ENCODE results near the gene DDX42. TPM values are rescaled to one million over a fixed set of nuclear protein-coding genes. Genes with fewer than 3 reads are reported as not detected.

The DDX42 gene
- total RNA-seq (10 to 100 TPM; 45.0 to 99.8 (median 82.5) TPM), polyA plus RNA-seq (100 to 1,000 TPM in 1 of 3 donors, 10 to 100 TPM in 2; 80.3 to 109 (median 88.8) TPM)
- long read RNA-seq, donor 1, transcript DDX42-214 (1 exons, 2,244 nt), result major isoform, 38 of 40 reads
- long read RNA-seq, donor 1, partial matches to known transcripts, result 0 of 40 reads
- long read RNA-seq, donor 1, other reads (novel, unspliced or antisense), result 0 of 40 reads
- long read RNA-seq, donor 2, transcript DDX42-214 (1 exons, 2,244 nt), result major isoform, 32 of 35 reads
- long read RNA-seq, donor 2, partial matches to known transcripts, result 0 of 35 reads
- long read RNA-seq, donor 2, other reads (novel, unspliced or antisense), result 0 of 35 reads
- long read RNA-seq, donor 3, transcript DDX42-214 (1 exons, 2,244 nt), result major isoform, 26 of 30 reads
- long read RNA-seq, donor 3, partial matches to known transcripts, result 0 of 30 reads
- long read RNA-seq, donor 3, other reads (novel, unspliced or antisense), result 0 of 30 reads
- long read RNA-seq, donor 4, partial matches to known transcripts, result 3 of 7 reads
- long read RNA-seq, donor 4, other reads (novel, unspliced or antisense), result 0 of 7 reads
- long read RNA-seq, donor 5, full-length matches to known transcripts, result 39 of 52 reads
- long read RNA-seq, donor 5, partial matches to known transcripts, result 6 of 52 reads
- long read RNA-seq, donor 5, other reads (novel, unspliced or antisense), result 7 of 52 reads
- long read RNA-seq, donor 6, partial matches to known transcripts, result 2 of 3 reads
- long read RNA-seq, donor 6, other reads (novel, unspliced or antisense), result 0 of 3 reads
- long read RNA-seq, donor 7, transcript DDX42-214 (1 exons, 2,244 nt), result major isoform, 24 of 55 reads
- long read RNA-seq, donor 7, partial matches to known transcripts, result 28 of 55 reads
- long read RNA-seq, donor 7, other reads (novel, unspliced or antisense), result 0 of 55 reads
- long read RNA-seq, donor 8, transcript DDX42-214 (1 exons, 2,244 nt), result major isoform, 44 of 52 reads
- long read RNA-seq, donor 8, partial matches to known transcripts, result 0 of 52 reads
- long read RNA-seq, donor 8, other reads (novel, unspliced or antisense), result 0 of 52 reads
- long read RNA-seq, donor 9, transcript DDX42-214 (1 exons, 2,244 nt), result major isoform, 34 of 35 reads
- long read RNA-seq, donor 9, partial matches to known transcripts, result 0 of 35 reads
- long read RNA-seq, donor 9, other reads (novel, unspliced or antisense), result 0 of 35 reads
- long read RNA-seq, donor 10, transcript DDX42-214 (1 exons, 2,244 nt), result major isoform, 15 of 18 reads
- long read RNA-seq, donor 10, partial matches to known transcripts, result 0 of 18 reads
- long read RNA-seq, donor 10, other reads (novel, unspliced or antisense), result 0 of 18 reads

GRCh38 chr17:63774141-63774968 lies at the start of gene DDX42:
Gene DDX42 (plus strand): TSS chr17:63774170. CDS start chr17:63787050, 12,880 bp downstream.
- H3K4me1 ChIP-seq (replicated peaks in 1 of 2), result peaks cover 28 to 49% of the 10 kb centered on the region in 2 donors
- WGBS, 4 donors, result 0 to 1% (median 1%) methylated on average over 18 to 67 of the region's 67 CpGs
- no peaks in the 10 kb centered on the region for H3K27me3 ChIP-seq
- intact Hi-C loops (cut with DNase I), result no loop called here
- DNase-seq, result peak; percentile 60 to 94 (median 68)
- peak in 3 of 6 experiments; percentile 5 to 18 (median 16) for TF ChIP-seq CTCF (IDR thresholded peaks at IDR 0.05)
- TF ChIP-seq POLR2A (IDR thresholded peaks at IDR 0.05), result peak in 1 of 2 donors; percentile 61
- H3K36me3 ChIP-seq (replicated peaks in 1 of 2), result peaks cover 0 to 13% of the 10 kb centered on the region in 2 donors
- no peaks in the 10 kb centered on the region for H3K9me3 ChIP-seq (replicated peaks in 1 of 3)
- H3K27ac ChIP-seq, result peak within 1 kb of the TSS; percentile 91 to 99 (median 97)
- peak within 1 kb of the TSS; percentile 73 to 86 (median 80) for H3K4me3 ChIP-seq

GRCh38 chr17:63735691-63736090 lies 38.3 kb upstream of the DDX42 start:
- Histone ChIP-seq H3K36me3 (replicated peaks in 1 of 2) (no peaks in the 10 kb centered on the region), H3K27ac (no peak overlapping the region), H3K4me3 (no peak overlapping the region), H3K4me1 (replicated peaks in 1 of 2) (peaks cover 5 to 6% of the 10 kb centered on the region in 2 donors), H3K27me3 (no peaks in the 10 kb centered on the region), H3K9me3 (replicated peaks in 1 of 3) (no peaks in the 10 kb centered on the region)
- TF ChIP-seq POLR2A (IDR thresholded peaks at IDR 0.05), result no peak
- no peak for TF ChIP-seq CTCF (IDR thresholded peaks at IDR 0.05)
- WGBS, 4 donors, result 89 to 95% (median 94%) methylated on average over 8 of the region's 8 CpGs
- intact Hi-C loops (cut with DNase I), result no loop called here
- peak in 1 of 7 donors; percentile 46 for DNase-seq

- 40 to 43% (median 42%) methylated on average over 12 of the region's 12 CpGs for WGBS, 4 donors
These were observed 33.4 kb upstream of the DDX42 start for GRCh38 chr17:63740464-63741142.

More at GRCh38 chr17:63740464-63741142, 33.4 kb upstream of the DDX42 start:
- Histone ChIP-seq H3K4me1 (replicated peaks in 1 of 2) (peaks cover 12 to 15% of the 10 kb centered on the region in 2 donors), H3K4me3 (peak overlapping the region in 3 of 4 donors; percentile 37 to 81 (median 52)), H3K9me3 (replicated peaks in 1 of 3) (no peaks in the 10 kb centered on the region), H3K27ac (peak overlapping the region; percentile 88 to 93 (median 92)), H3K27me3 (no peaks in the 10 kb centered on the region), H3K36me3 (replicated peaks in 1 of 2) (peaks cover 0 to 4% of the 10 kb centered on the region in 2 donors)
- DNase-seq, result no peak
- TF ChIP-seq POLR2A (IDR thresholded peaks at IDR 0.05) (no peak), CTCF (IDR thresholded peaks at IDR 0.05) (no peak)
- intact Hi-C loops (cut with DNase I), result no loop called here
